Measurements from ENCODE around the gene PERM1.
A peak's percentile ranks its signal among the peaks of the same experiment; 100 is the strongest.

PERM1 gene

DNA sequence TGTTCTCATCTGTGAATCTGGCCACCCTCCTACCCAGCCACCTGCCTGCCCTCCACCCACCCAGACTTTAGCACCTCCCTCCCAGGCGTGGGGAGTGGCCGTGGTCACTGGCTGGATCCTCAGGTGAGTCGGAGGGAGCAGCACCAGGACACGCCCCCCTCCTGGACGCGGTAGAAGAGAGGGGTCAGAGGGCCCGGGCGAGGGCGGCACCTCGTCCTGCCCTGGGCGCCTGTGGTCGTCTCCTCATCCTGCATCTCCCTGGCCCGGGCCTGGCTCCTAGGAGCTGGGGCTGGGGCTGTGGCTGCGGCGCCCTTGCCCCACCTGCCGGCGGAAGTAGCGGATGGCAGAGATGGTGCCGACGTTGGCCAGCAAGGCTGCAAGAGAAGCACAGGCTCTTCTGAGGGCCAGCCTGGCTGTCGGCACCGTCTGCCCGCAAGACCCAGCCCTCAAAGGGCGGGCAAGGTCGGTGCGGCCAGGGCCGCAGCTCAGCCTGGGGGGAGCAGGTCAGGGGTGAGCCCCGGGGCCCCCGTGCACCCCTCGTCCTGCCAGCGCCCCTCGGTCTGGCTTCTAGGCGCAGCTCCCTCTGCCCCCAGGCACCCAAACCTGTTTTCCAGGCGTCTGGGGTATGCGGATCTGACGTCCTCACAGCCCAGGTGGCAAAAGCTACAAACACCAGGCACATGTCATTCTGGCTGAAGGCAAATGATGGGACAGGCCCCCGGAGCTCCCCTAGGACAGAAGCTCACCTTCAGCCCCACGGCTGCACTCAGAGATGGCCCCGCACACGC, 5.8 kb downstream of the PERM1 start:
- DNase-seq = peak; percentile 33 to 45

DNA sequence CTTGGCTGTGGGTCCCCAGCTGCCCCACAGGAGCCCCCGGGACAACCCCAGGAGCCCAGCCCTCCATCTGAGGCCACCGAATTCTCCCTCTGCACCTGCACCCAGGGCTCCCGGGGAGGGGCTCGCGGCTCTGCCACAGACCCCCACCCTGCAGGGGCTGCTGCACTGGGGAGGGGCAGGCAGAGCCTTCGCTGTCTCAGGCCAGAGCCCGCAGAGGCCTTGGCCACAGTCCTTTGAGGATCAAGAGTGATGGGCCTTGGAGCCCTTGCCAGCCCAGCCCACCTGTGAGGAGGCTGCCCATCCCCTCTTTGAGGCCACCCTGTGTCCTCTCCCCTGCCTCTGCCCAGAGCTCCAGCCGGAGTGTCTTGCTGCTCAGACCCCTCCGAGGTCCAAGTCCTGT, 6.5 kb downstream of the PERM1 start:
- no peak for DNase-seq

DNA sequence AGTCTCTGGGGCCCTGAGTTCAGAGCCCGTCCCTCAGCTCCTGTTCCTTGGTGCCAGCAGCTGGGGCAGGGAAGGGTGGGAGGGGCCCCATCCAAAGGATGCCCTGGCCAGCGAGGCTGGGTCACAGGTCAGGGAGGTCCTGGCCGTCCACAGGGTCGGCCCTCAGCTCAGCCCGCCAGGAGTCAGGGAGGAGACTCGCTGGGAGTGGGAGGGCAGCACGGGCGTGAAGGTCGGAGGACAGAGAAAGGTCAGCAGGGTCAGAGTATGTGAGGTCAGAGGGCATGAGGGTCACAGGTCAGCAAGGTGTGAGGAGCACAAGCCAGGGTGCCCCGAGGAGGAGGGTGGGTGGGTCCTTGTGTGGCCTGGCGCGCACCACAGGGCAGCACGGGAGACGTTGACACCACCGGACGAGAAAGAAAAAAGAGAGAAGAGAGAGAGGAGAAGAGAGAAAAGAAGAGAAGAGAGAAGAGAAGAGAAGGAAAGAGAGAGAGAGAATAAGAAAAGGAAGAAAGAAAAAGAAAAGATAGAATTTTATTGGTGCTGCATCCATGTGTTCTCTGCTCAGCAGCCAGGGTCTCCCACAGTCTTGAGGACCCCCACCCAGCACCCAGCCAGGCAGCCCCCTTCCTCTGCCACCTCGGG, 7.1 kb downstream of the PERM1 start:
- no peak for DNase-seq

DNA sequence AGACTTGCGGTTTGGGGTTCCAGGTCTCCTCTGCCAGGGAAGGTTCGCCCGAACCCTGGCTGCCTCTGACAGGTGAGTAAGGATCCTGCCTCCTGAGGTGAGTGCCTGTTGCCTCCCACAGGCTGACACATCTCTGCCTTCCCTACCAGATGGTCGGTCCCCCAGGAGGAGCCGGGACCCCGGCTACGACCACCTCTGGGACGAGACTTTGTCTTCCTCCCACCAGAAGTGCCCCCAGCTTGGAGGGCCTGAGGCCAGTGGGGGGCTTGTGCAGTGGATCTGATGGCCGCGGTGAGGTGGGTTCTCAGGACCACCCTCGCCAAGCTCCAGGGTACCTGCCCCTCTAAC, 7.6 kb downstream of the PERM1 start:
- DNase-seq = no peak

DNA sequence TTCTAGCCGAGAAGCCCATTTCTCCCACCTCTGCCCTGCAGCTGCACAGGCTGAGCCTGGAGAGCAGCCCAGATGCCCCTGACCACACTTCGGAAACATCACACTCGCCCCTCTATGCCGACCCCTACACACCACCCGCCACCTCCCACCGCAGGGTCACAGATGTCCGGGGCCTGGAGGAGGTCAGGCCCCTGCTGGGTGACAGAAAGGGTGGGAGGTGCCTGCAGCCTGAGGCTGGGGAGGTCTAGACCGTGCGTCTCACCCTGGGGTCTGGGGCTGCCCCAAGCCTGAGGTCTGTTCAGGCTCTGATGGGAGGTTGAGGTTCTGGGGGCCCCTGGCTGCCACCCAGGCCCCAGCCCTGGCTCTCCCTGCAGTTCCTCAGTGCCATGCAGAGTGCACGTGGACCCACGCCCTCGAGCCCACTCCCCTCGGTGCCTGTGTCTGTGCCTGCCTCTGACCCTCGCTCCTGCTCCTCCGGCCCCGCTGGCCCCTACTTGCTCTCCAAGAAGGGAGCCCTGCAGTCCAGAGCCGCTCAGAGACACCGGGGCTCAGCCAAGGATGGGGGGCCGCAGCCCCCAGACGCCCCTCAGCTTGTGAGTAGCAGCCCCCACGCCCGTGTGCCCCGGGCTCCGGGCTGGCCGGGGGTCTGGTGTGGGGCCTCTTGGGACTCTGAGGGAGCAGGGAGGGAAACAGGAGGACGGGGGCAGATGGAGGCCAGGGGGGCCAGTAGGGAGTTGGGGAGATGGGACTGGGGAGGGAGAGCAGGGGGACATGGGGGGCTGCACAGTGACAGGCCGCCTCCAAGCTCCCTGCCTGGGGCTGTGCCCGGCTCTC, 8.2 kb downstream of the PERM1 start:
- DNase-seq = no peak

DNA sequence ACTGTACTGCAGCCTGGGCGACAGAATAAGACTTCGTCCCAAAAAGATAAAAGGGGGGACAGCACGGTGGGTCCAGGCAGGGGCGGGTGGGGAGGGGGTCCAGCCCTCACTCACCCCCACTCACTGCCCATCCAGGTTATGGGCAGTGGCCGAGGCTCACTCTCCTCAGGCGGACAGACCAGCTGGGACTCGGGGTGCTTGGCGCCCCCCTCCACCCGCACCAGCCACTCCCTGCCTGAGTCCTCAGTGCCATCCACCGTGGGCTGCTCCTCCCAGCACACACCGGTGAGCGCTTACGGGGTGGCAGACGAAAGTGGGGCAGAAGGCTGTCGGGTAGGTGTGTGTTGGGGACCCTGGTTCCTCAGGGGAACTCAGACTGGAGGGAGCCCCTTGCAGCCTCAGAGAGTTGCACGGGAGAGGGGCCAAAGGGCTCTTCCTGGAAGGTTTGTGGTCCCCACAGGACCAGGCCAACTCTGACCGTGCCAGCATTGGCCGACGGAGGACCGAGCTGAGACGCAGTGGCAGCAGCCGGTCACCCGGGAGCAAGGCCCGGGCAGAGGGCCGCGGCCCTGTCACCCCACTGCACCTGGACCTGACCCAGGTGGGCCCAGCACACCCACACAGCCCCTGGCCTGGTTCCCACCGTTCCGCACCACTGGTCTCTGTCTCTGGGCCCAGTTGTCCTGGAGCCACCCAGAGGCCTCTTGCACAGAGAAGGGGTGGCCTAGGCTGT, 9.0 kb downstream of the PERM1 start:
- DNase-seq = no peak

DNA sequence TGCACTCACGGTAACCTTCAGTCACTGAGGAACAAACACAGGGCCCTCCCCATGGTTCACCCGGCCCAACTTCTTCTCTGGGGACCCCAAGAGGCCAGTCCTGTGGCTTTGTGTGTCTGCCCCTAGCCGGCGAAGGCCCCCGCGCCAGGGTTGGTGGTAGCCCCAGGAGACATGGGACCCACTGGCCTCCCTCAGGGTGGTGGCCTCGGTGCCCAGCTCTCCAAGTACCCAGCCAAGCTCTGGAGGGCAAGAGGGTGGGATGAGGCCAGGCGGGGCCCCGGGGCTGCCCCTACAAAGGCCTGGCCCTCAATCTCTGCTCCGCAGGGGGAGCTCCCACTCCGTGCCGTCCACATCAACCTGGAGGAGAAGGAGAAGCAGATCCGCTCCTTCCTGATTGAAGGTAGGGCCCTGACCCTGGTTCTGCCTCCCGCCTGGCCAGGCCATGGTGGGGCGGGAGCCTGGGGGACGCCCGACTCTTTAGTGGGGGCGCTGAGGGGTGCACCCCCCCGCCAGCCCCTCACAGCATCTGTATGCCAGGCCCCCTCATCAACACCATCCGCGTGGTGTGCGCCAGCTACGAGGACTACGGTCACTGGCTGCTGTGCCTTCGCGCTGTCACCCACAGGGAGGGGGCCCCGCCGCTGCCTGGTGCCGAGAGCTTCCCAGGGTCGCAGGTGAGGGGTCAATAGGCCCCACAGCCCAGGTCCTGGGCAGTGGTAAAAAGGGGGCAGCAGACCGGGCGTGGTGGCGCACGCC, 10.0 kb downstream of the PERM1 start:
- no peak for DNase-seq

DNA sequence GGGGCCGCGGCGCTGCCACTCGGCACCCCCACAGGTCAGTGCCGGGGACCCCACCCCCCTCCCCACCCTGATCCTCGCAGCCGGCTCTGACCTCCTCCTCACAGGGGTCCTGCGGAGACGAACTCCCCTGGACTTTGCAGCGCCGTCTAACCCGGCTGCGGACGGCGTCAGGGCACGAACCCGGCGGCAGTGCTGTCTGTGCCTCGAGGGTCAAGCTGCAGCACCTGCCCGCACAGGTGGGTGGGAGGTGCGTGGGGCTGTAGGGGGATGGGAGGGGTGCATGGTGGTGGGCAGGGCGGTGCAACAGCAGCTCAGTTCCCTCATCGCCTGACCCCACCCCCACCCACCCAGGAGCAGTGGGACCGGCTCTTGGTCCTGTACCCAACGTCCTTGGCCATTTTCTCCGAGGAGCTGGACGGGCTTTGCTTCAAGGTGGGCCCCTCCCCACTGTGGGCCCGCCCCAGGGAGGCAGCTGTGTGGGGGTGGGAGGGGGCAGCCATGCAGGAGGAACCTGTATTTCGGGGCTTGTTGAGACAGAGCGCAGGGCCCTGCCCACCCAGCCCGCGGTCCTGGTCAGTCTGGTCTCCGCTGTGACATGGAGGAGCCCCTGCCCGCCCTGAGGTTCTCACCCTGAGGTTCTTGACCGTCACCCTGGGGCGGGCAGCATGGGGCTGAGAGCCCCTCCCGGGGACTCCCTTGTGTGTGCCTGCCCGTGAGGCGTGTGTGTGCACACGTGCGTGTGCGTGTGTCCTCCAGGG, 10.7 kb downstream of the PERM1 start:
- DNase-seq = no peak

DNA sequence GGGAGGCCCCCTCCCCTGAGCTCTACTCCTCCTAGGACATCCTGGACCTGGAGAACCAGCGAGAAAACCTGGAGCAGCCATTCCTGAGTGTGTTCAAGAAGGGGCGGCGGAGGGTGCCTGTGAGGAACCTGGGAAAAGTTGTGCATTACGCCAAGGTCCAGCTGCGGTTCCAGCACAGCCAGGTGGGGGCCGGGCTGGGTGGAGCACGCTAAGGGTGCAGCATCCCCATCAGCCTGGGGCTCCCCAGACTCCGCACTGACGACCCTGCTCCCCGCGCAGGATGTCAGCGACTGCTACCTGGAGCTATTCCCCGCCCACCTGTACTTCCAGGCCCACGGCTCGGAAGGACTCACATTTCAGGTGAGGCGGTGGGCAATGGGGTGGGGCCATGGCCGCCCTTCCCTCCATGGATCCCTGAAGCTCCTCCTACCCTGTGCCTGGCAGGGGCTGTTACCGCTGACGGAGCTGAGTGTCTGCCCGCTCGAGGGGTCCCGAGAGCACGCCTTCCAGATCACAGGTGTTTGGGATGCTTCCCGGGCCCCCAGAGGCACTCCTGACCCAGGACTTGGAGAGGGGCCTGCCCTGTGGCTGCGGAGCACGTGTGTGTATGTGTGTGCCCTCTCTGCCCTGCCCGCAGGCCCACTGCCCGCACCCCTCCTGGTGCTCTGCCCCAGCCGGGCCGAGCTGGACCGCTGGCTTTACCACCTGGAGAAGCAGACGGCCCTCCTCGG, 11.5 kb downstream of the PERM1 start:
- DNase-seq = no peak

DNA sequence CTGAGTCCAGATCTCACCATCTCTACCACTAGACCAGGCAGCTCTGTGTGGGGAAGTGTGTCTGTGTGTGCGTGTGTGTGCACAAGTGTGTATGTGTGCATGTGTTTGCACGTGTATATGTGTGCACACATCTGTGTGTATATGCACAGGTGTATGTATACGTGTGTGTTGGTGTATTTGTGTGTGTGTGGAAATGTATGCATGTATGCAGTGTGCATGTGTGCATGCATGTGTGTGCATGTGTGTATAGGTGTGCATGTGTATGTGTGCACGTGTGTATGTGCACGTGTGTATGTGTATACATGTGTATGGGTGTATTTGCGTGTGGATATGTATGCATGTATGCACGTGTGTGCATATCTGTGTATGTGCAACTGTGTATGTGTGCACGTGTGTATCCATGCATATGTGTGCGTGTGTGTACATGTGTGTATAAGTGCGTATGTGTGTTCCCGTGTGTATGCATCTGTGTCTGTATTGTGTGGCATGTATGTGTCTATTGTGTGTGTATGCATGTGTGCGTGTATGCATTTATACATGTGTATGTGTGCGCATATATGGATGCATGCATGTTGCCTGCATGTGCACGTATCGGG, 12.5 kb downstream of the PERM1 start:
- no peak for DNase-seq

DNA sequence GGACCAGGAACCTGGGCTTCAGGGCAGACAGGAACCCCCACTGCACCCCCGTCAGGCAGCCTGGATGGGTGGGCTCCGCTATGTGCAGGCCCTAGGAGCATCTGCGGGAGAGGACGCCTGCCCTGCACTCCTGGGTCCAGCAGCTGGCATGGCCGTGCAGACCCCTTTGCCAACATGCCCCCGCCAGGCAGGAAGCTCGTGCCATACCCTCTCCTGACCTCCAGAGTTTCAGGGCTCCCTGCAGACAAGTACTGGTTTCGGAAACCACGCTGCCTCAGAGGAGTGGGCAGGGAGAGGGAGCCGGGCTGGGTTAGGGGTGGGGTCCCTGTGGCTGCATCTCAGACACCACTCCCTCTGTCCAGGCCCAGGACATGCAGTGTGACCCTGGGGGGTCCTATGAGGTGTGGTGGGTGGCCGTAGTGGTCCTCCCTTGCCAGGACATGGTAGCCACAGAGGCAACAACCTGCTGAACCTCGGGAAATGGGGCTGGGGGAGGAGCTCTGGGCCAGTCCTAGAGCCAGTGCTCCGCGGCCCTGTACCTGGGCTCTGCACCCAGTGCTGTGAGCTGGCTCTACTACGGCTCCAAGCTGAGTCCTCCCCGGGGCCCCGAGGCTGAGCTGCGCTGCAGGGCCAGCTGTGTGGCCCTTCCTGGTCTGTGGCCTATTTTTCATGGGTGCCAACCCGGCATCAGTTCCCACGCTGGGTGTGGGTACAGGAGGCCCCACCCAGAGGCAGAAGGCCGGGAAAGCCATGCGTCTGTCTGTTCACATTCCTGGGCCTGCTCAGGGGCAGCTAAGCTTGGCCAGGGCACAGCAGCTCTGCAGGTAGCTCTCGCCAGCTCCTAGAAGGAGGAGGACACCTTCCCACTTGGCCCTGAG, 14.2 kb downstream of the PERM1 start:
- DNase-seq = no peak

DNA sequence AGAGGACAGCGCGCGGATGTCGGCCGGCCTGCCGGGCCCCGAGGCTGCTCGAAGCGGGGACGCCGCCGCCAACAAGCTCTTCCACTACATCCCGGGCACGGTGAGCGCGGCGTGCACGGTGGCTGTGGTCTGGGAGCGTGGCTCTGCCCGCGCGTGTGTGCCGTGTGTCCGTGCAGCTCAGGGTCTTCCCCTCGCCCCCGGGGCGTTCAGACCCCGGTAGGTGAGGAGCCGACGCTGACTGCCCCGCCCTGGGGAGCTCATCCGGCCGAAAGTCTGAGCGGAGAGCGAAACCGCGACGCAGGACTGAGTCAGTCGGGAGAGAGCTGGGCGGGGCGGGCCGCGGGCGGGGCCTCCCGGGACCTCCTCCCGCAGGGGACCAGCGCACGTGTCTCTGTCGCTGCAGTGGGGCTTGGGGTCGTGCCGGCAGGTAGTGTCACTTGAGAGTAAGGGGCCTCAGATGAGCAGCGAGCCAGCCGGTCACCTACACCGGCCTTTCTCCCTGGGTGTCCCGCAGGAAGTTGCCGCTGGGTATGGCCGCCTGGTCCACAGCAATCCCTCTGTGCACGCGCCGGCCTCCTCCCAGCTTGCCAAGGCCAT, 15.1 kb downstream of the PERM1 start:
- DNase-seq = peak in 1 of 2 experiments; percentile 31

DNA sequence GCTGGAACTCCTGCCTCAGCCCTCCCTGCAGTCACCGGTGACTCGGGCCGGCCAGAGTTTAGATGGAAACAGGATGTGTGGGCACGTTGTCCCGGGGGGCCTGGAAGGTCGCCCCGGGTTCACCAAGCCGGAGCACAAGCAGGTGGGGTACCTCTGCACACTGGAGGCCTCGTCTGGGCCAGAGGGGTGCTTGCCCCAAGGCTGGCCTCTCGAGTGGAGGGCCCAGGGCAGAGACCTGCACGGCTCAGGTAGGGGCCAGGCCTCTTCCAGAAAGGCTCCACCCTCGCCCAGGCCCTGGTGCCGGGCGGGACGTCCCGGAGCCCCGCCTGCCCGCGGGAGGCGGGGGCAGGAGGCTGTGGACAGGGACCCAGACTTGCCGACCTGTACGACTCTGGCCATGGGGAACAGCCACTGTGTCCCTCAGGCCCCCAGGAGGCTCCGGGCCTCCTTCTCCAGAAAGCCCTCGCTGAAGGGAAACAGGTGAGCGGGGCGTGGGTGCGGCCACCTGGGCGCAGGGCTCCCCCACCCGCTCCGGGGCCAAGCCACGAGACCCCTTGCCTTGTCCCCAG, 15.7 kb downstream of the PERM1 start, which contains the start of gene PLEKHN1:
TSS of gene PLEKHN1 (plus strand) at position 348 of the 569 bp plus-strand sequence. CDS start at position 398, 50 bp downstream.
- DNase-seq = no peak

DNA sequence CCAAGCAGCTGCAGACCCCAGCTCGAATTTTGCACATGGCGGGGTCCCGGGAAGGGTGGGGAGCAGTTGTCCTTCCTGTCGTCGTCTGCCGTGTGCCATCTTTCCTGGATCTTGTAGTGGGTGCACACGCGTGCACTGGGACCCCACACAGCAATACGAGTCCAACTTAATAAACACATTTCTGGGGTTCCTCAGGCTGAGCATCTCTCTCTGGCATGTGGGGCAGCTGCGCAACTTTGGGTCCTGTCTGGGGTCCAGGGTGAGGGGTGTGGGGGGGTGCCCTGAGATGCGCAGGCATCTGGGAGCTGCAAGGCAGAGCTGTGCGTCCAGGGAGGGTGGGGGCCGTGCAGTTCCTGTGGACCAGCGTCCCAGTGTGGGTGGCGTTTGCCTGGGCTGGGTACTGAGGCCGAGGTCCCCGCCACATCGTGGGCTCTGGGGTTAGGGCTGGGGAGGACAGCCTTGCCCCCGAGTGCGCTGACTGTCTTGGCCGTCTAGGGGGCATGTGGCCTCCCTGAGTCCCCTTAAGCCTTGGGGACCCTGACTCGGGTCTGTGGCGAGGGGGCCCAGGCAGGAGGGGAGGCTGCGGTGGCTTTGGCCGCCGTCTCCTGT, 16.3 kb downstream of the PERM1 start:
- DNase-seq = no peak

DNA sequence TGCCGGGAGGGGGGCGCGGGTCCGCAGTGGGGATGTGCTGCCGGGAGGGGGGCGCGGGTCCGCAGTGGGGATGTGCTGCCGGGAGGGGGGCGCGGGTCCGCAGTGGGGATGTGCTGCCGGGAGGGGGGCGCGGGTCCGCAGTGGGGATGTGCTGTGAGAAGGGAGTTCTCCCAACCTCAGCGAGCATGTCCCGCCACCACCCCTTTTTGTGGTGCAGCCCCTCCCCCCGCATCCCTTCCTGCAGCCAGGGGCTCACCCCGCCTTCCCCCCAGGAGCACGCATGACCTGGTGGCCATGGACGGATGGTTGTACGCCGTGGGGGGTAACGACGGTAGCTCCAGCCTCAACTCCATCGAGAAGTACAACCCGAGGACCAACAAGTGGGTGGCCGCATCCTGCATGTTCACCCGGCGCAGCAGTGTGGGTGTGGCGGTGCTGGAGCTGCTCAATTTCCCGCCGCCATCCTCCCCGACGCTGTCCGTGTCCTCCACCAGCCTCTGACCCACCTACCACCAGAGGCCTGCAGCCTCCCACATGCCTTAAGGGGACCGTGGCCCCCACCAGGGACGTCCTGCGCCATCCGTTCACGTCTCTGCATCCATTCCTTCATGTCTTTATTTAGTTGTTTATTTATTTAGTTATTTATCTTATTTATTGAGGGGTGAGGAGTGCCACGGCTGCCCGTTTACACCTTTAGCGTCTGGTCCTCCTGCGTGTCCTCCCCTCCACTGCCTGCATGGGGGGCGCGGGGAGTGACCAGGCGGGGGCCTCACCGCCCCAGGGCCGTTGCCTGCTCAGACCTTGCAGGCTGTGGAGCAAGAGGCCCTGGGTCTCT, 17.0 kb downstream of the PERM1 start:
- no peak for DNase-seq

DNA sequence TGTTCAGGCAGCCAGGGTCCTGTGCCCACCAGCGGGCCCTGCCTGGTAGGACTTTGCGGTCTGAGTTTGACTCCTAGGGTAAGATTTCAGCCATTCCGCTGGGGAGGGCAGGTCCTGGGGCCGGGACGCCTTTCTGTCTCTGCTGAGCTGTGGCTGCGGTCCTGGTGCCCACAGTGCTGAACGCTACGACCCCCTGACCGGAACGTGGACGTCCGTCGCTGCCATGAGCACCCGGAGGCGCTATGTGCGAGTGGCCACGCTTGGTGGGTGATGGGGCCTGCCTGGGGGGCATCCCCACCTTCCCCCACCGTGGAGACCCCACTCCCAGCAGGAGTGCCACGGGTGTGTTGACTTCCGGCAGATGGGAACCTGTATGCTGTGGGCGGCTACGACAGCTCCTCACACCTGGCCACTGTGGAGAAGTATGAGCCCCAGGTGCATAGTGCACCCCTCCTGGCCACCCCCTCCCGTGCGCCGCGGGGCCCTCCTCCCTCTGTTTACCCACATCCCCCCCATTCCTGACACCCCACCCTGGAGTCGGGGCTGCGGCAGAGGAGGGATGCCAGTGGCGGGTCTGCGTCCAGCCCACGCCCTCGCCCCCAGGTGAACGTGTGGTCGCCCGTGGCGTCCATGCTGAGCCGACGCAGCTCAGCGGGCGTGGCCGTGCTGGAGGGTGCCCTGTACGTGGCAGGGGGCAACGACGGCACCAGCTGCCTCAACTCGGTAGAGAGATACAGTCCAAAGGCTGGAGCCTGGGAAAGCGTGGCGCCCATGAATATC, 18.0 kb downstream of the PERM1 start:
- DNase-seq = no peak
